Chondrocyte (in vitro differentiated cells): ENCODE results near the gene KCNJ10. TPM values are rescaled to one million over a fixed set of nuclear protein-coding genes. Genes with fewer than 3 reads are reported as not detected.

Experiments used
- DNase-seq: peaks from one replicate; pipeline ENCODE4 v3.0.0; 2021; ENCODE audit warnings: mixed read lengths, low spot score
- H3K27ac Mint-ChIP-seq: one replicate; pipeline ENCODE4 v1.8.0; 2021; ENCODE audit warnings: mild to moderate bottlenecking, moderate library complexity, mixed read lengths; ENCODE audit not compliant: unreplicated experiment
- H3K27me3 Mint-ChIP-seq: 2 replicates; pipeline ENCODE4 v1.8.0; 2021; ENCODE audit warnings: low read depth, mixed read lengths
- H3K36me3 Mint-ChIP-seq: 2 replicates; pipeline ENCODE4 v1.8.0; 2021; ENCODE audit warnings: low read depth, mixed read lengths
- H3K4me1 Mint-ChIP-seq: 2 replicates; pipeline ENCODE4 v1.8.0; 2021; ENCODE audit warnings: low read depth, mild to moderate bottlenecking, mixed read lengths
- H3K4me3 Mint-ChIP-seq: one replicate; pipeline ENCODE4 v1.8.0; 2021; ENCODE audit warnings: mild to moderate bottlenecking, moderate library complexity, mixed read lengths; ENCODE audit not compliant: unreplicated experiment
- H3K9me3 Mint-ChIP-seq: 2 replicates; pipeline ENCODE4 v1.8.0; 2021; ENCODE audit warnings: low read depth, mixed read lengths
- total RNA-seq: library from RNA; stranded (reverse); gene quantifications from 3 replicates; pipeline ENCODE4 v1.2.1, GENCODE V29; 2021
- TF ChIP-seq, protein P1 (sequence below): fragments of 200-600 bp; sonication (generic); IDR thresholded peaks from 2 replicates; pipeline ENCODE4 v1.5.0; 2021; ENCODE audit warnings: antibody characterized with exemption, mild to moderate bottlenecking, moderate library complexity

Gene KCNJ10
- total RNA-seq, 1 donor from 2014 or later = not detected

DNA sequence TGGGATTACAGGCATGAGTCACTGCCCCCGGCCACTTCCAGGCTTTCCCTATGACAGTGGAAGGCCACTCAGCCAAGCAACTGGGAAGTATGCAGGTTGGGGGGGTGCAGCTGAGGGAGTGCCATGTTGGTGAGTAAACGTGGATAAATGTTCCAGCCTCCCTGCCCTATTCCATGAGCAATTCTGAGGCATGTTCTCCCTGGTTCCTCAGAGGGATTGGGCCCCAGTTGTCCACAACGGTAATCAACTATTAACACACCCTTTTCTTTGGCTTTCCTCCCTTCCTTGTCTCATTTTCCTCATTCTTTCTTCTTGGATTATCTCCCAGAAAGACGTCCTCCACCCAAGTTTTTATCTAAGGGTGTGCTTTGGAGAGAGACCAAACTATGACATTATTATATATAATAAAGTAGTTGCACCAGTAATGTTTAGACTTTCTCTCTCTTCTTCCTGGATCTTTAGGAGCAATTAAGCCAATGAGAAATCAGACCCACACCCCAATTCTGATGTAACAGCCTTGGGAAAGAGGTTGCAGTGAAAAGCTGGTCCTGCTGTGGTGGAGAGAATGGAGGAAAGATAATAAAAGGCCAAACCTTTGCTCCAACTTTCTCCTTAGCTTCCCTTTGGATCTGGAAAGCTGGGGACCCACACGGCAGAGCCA, 109.1 kb downstream of the KCNJ10 start:
- Mint-ChIP-seq H3K9me3 (peaks cover under 1% of the 10 kb centered on the region), H3K27me3 (peaks cover 33% of the 10 kb centered on the region), H3K4me1 (peaks cover 10% of the 10 kb centered on the region), H3K4me3 (peak overlapping the region; percentile 56), H3K27ac (peak overlapping the region; percentile 81), H3K36me3 (peaks cover 8% of the 10 kb centered on the region)
- no peak for DNase-seq
- TF ChIP-seq, protein P1, sequence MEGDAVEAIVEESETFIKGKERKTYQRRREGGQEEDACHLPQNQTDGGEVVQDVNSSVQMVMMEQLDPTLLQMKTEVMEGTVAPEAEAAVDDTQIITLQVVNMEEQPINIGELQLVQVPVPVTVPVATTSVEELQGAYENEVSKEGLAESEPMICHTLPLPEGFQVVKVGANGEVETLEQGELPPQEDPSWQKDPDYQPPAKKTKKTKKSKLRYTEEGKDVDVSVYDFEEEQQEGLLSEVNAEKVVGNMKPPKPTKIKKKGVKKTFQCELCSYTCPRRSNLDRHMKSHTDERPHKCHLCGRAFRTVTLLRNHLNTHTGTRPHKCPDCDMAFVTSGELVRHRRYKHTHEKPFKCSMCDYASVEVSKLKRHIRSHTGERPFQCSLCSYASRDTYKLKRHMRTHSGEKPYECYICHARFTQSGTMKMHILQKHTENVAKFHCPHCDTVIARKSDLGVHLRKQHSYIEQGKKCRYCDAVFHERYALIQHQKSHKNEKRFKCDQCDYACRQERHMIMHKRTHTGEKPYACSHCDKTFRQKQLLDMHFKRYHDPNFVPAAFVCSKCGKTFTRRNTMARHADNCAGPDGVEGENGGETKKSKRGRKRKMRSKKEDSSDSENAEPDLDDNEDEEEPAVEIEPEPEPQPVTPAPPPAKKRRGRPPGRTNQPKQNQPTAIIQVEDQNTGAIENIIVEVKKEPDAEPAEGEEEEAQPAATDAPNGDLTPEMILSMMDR = no peak

DNA sequence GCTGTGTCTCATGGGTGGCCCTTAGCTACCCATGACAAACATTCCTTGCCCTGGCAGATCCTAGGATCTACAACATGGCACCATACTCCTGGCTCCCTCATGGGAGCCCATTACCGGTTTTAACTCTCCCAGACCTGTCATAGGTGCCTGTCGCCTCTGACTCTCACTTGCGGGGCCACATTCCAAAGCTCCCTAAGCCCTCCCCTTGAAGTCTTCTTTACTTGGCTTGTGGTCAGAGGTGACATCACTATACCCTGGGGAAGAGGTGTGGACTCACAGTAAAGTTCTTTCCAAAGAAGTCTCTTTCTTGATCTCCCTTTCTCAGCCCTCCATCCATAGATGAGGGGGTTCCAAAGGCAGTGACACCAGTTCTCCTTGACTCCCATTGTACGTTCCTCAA, 110.5 kb downstream of the KCNJ10 start:
- TF ChIP-seq, protein P1 = no peak
- DNase-seq = no peak
- peaks cover 29% of the 10 kb centered on the region for H3K27me3 Mint-ChIP-seq
- peaks cover 10% of the 10 kb centered on the region for H3K4me1 Mint-ChIP-seq
- H3K36me3 Mint-ChIP-seq = peaks cover 4% of the 10 kb centered on the region
- H3K4me3 Mint-ChIP-seq = no peak overlapping the region
- no peak overlapping the region for H3K27ac Mint-ChIP-seq
- no peaks in the 10 kb centered on the region for H3K9me3 Mint-ChIP-seq

DNA sequence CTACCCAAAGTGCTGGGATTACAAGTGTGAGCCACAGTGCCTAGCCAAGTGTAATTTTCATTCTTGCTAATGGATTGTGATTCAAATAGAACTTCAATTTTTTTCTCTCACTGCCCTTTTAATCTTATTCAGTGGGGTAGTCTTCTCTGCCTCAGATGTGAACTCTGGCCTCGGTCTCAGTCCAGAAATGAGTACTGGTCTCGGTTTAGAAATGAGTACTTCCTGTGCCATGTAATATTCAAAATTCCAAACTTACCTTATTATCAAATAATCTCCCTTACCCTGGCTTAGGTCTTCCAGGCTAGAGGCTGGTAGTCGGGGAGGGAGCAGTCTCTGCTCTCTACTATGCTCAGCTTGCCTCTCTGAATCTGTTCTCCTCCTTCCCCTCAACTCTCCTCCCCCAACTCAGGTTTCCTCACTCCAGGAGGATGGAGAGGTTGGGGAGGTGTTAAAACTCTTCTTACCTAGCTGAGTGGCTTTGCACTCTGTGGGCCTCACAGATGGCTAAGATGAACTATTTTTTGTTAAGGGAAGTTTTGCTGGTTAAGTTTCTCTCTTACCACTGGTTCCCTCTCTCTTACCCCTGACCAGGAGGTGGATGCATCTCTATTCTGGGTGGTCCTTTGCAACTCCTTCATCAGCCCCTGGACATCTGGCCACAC, 111.1 kb downstream of the KCNJ10 start:
- Mint-ChIP-seq H3K36me3 (peaks cover 4% of the 10 kb centered on the region), H3K27ac (no peak overlapping the region), H3K4me3 (no peak overlapping the region)

DNA sequence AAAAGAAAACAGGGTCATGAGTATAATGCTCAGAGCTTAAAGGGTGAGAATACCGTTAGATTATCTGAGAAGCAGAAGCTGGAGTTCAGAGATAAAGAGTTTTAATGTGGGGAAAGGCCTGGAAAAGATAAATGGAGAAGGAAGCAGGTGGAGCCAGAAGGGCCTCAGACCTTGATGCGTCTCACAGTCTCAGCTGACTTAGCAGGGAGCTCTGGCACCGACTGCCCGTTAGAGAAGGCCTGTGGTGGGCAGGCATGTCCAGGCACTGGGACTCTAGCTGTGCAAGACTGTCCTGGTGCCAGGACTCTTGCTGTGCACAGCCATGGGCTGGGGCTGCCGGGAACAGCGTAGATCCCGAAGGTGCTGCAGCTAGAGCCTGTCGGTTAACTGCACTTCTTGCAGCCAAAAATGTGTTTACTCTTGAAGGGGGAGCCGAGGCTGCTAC, 112.1 kb downstream of the KCNJ10 start:
- H3K9me3 Mint-ChIP-seq = no peaks in the 10 kb centered on the region
- H3K4me1 Mint-ChIP-seq = peaks cover 10% of the 10 kb centered on the region
- peaks cover 36% of the 10 kb centered on the region for H3K27me3 Mint-ChIP-seq
- peaks cover 4% of the 10 kb centered on the region for H3K36me3 Mint-ChIP-seq
- H3K4me3 Mint-ChIP-seq = no peak overlapping the region
- TF ChIP-seq, protein P1 = no peak
- no peak overlapping the region for H3K27ac Mint-ChIP-seq
- DNase-seq = no peak

More for the DNA sequence above, 111.1 kb downstream of the KCNJ10 start:
- Mint-ChIP-seq H3K4me1 (peaks cover 10% of the 10 kb centered on the region), H3K9me3 (no peaks in the 10 kb centered on the region), H3K27me3 (peaks cover 31% of the 10 kb centered on the region)
- TF ChIP-seq, protein P1 = no peak
- no peak for DNase-seq

DNA sequence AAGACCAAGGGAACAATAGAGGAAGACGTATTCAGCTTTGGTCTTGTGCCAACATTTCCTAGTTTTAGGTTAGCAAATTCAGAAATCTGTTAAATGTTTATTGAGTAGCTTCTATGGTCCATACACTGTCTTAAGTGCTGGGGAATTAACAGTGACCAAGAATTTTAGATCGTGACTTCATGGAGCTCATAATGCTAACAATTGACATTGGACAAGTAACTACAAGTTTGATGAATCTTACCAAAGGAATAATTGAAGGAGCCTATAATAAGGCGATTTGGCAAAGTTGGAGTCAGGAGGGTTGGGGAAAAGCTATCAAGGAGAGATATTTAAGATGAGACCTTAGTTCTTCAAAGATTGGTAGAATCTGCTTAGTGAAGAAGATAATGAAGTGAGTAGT, 114.5 kb downstream of the KCNJ10 start:
- Mint-ChIP-seq H3K36me3 (no peaks in the 10 kb centered on the region), H3K4me1 (no peaks in the 10 kb centered on the region), H3K9me3 (no peaks in the 10 kb centered on the region), H3K27ac (no peak overlapping the region), H3K27me3 (peaks cover 57% of the 10 kb centered on the region), H3K4me3 (no peak overlapping the region)
- no peak for DNase-seq
- TF ChIP-seq, protein P1 = no peak
